Measurements from ENCODE around the gene TECPR1.

The TECPR1 gene

GRCh38 chr7:98251601-98252424 is at the start of gene TECPR1:
Gene TECPR1, minus strand, starts transcription at chr7:98252232. Its CDS starts 6,086 bp downstream, at chr7:98246146.
- DNase-seq (ENCODE audit: low read depth in 4 of 4, low spot score in 1 of 4): peak; percentile 62 to 83 (median 76)

DNA sequence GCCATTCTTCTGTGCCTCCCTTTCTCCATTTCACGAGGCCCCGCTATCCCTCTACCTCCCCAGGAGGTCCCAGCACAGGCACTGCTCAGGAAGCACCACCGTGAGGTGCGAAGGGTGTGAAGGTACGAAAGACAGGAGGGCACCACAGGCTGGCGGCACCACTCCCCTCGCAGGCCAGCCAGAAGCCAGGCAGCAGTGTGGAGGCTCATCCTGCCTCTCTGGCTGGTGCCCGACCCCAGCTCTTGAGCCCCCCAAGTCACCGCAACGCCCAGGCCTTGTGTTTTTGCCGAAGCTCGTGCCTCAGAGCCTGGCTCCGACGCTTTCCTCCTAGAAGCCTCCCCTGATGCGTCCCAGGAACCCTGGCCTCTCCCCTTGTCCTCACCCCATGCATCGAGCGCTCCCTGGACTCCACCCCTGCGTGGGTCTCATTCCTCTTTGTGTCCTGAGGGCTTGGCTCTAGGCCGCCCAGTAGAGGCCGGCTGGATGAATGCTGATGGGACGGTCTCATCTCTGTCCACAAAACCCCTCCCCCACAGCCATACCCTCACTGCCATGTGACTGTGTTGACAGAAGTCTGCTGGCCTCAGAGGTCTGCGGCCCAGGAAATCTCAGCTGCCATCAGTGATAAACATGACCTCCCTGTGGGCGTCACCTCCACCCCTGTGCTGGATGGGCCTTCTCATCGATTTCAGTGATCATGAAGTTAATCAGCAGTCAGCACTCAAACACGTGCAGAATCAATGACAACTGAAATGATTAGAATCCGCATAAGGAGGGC is 48.8 kb upstream of the TECPR1 start:
- no peak for DNase-seq (ENCODE audit: low read depth in 4 of 4, low spot score in 1 of 4)

- DNase-seq (ENCODE audit: low read depth in 4 of 4, low spot score in 1 of 4): no peak
These were observed 45.7 kb upstream of the TECPR1 start for GRCh38 chr7:98297626-98298286.

DNA sequence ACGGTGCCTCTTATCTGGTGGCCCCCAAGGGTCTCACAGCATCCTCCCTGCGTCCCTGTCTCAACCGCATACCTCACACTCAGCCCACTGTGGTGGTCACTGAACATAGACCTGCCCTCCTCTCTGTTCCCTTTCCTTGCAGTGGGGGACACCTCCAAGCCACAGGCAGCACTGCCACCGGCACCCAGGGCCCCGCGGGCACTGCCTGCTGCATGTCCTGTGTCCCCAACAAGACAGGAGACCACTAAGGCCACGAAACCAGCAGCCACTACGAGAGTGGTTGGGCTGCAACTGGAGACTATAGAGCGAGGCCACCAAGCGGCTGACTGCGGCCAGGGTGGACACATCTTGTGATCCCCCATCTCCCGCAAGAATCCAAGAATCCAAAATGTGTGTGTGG is 44.8 kb upstream of the TECPR1 start:
- no peak for DNase-seq (ENCODE audit: low read depth in 4 of 4, low spot score in 1 of 4)

DNA sequence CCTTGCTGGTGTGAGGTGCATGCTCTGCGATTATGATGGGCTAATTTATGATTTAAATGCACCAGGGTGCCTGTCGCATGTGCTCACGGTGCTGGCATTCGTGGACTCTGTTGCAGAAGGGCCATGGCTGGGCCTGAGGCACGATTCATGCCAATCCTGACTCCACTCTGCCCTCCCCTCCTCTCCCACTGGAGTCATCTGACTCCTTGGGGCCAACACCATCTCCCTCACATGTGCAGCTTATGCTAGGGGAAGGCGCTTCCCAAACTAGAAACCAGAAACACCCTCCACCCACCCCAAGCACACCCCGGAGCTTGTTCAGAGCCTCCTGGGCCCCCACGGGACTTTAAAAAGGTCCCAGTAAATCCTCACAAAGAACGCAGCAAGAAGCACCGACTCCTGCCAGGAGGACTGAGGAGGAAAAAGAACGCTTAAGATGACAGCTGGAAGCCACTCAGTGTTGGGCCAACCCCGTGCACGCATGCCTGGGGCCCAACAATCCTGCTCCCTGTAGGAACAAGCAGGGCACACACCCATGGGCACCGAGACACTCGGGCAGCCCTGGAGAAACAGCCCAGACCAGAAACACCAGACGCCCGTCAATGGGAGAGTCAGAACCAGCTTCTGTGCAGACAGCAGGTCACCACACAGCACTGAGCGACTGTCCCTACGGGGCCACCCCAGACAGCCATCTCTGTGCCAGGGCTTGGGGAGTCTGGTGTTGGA is 43.6 kb upstream of the TECPR1 start:
- no peak for DNase-seq (ENCODE audit: low read depth in 4 of 4, low spot score in 1 of 4)

DNA sequence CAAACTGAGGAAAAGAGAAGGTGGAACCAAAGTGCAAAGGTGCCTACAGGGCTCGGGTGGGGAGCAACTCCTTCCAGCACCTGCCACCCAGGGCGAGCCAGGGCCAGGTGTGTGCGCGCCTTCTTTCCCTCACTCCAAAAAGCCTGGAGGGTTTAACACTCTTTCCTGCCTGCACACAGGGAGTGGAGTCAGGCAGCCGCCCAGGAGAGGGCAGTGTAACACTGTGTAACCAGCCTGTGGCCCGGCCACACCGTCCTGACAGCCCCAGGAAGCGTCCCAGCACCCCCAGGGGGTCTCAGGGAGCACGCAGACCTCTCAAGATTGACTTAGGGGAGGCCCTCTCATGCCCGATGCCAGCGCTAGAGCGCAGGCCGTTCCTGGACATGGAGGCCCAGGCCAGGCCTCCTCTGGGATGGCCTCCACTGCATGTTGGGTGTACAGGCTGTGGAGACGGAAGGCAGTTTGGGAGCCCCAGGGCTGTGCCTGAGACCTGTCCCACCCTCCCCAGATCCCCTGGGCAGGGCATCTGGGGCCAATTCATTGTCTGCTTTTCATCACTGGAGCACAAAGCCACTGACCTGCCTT is 42.9 kb upstream of the TECPR1 start:
- peak in 1 of 4 experiments; percentile 13 for DNase-seq (ENCODE audit: low read depth in 4 of 4, low spot score in 1 of 4)

- no peak for DNase-seq (ENCODE audit: low read depth in 4 of 4, low spot score in 1 of 4)
These were observed 42.3 kb upstream of the TECPR1 start for GRCh38 chr7:98294326-98294725.

- DNase-seq (ENCODE audit: low read depth in 4 of 4, low spot score in 1 of 4): no peak
These were observed 41.7 kb upstream of the TECPR1 start for GRCh38 chr7:98293746-98294145.

- DNase-seq (ENCODE audit: low read depth in 4 of 4, low spot score in 1 of 4): no peak
These were observed 41.2 kb upstream of the TECPR1 start for GRCh38 chr7:98293265-98293664.

- DNase-seq (ENCODE audit: low read depth in 4 of 4, low spot score in 1 of 4): no peak
These were observed 39.7 kb upstream of the TECPR1 start for GRCh38 chr7:98291717-98292116.

- DNase-seq (ENCODE audit: low read depth in 4 of 4, low spot score in 1 of 4): no peak
These were observed 37.4 kb upstream of the TECPR1 start for GRCh38 chr7:98289333-98289875.

DNA sequence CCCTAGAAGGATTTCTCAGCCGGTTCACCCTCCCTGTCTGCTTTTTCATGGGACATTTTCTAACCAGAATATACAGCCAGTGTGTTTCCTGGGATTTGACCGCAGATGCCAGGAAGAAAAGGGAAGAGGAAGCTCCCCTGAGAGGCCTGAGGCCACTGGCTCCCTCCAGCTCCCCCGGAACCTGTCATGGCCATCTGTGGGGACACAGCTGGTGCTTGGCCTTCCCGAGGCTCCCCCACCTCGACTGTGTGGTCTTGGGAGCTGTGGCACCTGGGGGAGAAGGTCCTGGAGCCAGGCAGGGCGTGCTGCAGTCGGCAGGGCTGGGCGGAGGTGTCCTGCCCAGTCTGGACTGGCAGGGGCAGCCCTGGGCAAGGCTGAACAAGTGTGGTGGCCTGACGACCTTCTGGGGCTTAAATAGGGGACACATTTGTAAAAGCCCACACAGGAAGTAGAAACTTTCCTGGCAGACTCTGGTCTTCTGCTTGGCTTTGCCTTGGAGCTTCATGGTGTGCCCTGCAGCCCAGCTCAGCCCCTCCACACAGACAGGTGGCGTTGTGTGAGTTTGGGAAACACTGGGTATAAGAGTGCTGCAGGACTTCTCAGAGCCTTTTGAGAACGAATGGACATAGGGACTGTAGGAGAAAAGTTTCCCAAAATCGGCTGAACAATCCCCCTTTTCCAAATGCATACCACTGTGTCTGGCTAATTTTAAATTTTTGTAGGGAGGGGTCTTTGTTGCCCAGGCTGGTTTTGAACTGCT is 36.2 kb upstream of the TECPR1 start:
- DNase-seq (ENCODE audit: low read depth in 4 of 4, low spot score in 1 of 4): no peak

- DNase-seq (ENCODE audit: low read depth in 4 of 4, low spot score in 1 of 4): no peak
These were observed 35.5 kb upstream of the TECPR1 start for GRCh38 chr7:98287486-98287959.

GRCh38 chr7:98286701-98287485 is 34.9 kb upstream of the TECPR1 start:
- DNase-seq (ENCODE audit: low read depth in 4 of 4, low spot score in 1 of 4): no peak

- DNase-seq (ENCODE audit: low read depth in 4 of 4, low spot score in 1 of 4): no peak
These were observed 34.1 kb upstream of the TECPR1 start for GRCh38 chr7:98286093-98286539.

DNA sequence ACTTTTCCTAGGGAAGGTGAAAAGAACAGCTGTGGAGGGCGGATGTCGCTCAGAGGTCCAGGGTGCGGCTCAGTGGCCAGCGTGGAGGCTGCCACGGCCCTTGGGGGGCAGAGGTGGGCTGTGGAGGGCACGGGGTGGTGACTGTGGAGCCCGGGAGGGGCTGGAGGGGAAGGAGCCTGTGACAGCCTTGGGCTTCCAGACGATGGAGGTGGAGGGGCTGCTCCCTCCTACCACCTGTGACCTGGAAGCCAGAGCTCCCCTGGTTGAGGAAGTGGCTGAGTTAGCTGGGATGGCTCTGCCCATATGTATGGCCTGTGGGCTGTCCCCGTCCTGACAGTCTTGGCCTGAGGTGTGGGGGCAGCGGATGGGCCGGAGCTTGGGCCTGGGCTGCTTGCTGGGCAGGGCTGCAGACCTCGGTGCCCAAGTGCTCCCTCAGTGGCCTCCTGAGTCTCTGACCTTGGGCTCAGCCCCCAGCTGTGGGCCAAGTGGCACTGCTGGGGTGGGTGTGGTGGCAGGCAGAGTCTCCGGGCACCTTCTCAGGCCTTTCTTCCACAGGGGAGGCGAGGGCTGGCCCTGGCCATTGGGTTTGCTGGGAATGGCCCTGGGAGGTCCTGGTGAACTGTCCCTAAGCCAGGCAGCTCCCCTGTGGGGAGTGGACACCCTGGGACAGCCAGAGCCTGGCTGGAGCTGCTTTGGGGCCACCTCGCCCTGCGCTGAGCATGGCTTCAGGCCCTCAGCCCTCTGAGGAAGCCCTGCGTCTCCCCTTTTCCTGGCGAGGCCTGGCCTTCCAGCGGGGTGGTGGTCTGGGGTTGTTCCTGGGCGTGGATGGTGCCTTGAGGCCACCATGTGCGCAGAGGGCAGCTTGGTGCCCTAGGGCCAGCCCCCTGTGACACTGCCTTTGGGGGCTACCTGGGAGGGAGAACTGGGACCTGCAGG is 33.4 kb upstream of the TECPR1 start:
- no peak for DNase-seq (ENCODE audit: low read depth in 4 of 4, low spot score in 1 of 4)

GRCh38 chr7:98284335-98285036 is 32.5 kb upstream of the TECPR1 start:
- no peak for DNase-seq (ENCODE audit: low read depth in 4 of 4, low spot score in 1 of 4)

All from stimulated activated CD4-positive, alpha-beta T cell treated with anti-CD3 and anti-CD28 coated beads, Interleukin-1b, Interleukin-23, amount 100 ng/mL, for 24 hours (primary cell).